ENCODE data around the gene PITPNM3. TPM values are rescaled to one million over a fixed set of nuclear protein-coding genes. Genes with fewer than 3 reads are reported as not detected.

The PITPNM3 gene
- total RNA-seq, 1 donor from 2014 or later = 4.3 TPM

GRCh38 chr17:6555331-6556120 lies 829 bp downstream of the PITPNM3 start:
- peaks cover 60% of the 10 kb centered on the region for H3K27me3 Mint-ChIP-seq
- no peaks in the 10 kb centered on the region for H3K36me3 Mint-ChIP-seq
- peaks cover 28% of the 10 kb centered on the region for H3K4me1 Mint-ChIP-seq (ENCODE audit: unreplicated experiment)
- H3K9me3 Mint-ChIP-seq = no peaks in the 10 kb centered on the region
- no peak for DNase-seq (ENCODE audit: extremely low spot score, unreplicated experiment)
- H3K4me3 Mint-ChIP-seq = peak overlapping the region; percentile 90
- H3K27ac Mint-ChIP-seq = peak overlapping the region; percentile 95
- TF ChIP-seq CTCF (conservative IDR thresholded peaks at IDR 0.05) = no peak

- DNase-seq (ENCODE audit: extremely low spot score, unreplicated experiment) = no peak
- Mint-ChIP-seq H3K4me3 (peak overlapping the region; percentile 90), H3K27ac (peak overlapping the region; percentile 95), H3K9me3 (no peaks in the 10 kb centered on the region), H3K27me3 (peaks cover 54% of the 10 kb centered on the region), H3K4me1 (ENCODE audit: unreplicated experiment) (peaks cover 28% of the 10 kb centered on the region), H3K36me3 (no peaks in the 10 kb centered on the region)
- no peak for TF ChIP-seq CTCF (conservative IDR thresholded peaks at IDR 0.05)
Measured at GRCh38 chr17:6554871-6555330, 1.5 kb downstream of the PITPNM3 start.

- no peak for DNase-seq (ENCODE audit: extremely low spot score, unreplicated experiment)
- H3K4me1 Mint-ChIP-seq (ENCODE audit: unreplicated experiment) = peaks cover 28% of the 10 kb centered on the region
- peak overlapping the region; percentile 95 for H3K27ac Mint-ChIP-seq
- no peak for TF ChIP-seq CTCF (conservative IDR thresholded peaks at IDR 0.05)
- peak overlapping the region; percentile 90 for H3K4me3 Mint-ChIP-seq
- H3K36me3 Mint-ChIP-seq = no peaks in the 10 kb centered on the region
- no peaks in the 10 kb centered on the region for H3K9me3 Mint-ChIP-seq
- peaks cover 50% of the 10 kb centered on the region for H3K27me3 Mint-ChIP-seq
Measured at GRCh38 chr17:6554342-6554741, 2.0 kb downstream of the PITPNM3 start.

- H3K36me3 Mint-ChIP-seq = no peaks in the 10 kb centered on the region
- peaks cover 32% of the 10 kb centered on the region for H3K27me3 Mint-ChIP-seq
- H3K27ac Mint-ChIP-seq = peak overlapping the region; percentile 95
- no peak for DNase-seq (ENCODE audit: extremely low spot score, unreplicated experiment)
- H3K4me3 Mint-ChIP-seq = peak overlapping the region; percentile 65
- no peaks in the 10 kb centered on the region for H3K9me3 Mint-ChIP-seq
- H3K4me1 Mint-ChIP-seq (ENCODE audit: unreplicated experiment) = peaks cover 19% of the 10 kb centered on the region
- TF ChIP-seq CTCF (conservative IDR thresholded peaks at IDR 0.05) = no peak
Measured at GRCh38 chr17:6551869-6552531, 4.4 kb downstream of the PITPNM3 start.

GRCh38 chr17:6551356-6551755 lies 5.0 kb downstream of the PITPNM3 start:
- Mint-ChIP-seq H3K27me3 (peaks cover 28% of the 10 kb centered on the region), H3K36me3 (no peaks in the 10 kb centered on the region), H3K27ac (peak overlapping the region; percentile 95), H3K4me3 (no peak overlapping the region), H3K4me1 (ENCODE audit: unreplicated experiment) (peaks cover 15% of the 10 kb centered on the region), H3K9me3 (no peaks in the 10 kb centered on the region)
- no peak for TF ChIP-seq CTCF (conservative IDR thresholded peaks at IDR 0.05)
- DNase-seq (ENCODE audit: extremely low spot score, unreplicated experiment) = no peak
